HCT116 (cell line): ENCODE results near the gene C2orf81. TPM values are rescaled to one million over a fixed set of nuclear protein-coding genes. Genes with fewer than 3 reads are reported as not detected.

Experiments
- ATAC-seq: fragments of 200-7000 bp; cut with Tn5 transposase; 2 replicates; pipeline ENCODE4 v1.9.1; 2020; ENCODE audit warnings: mild to moderate bottlenecking, moderate library complexity
- BruUV-seq: library from RNA; stranded (reverse); fragments of 400-500 nt; replicated peaks from 2 replicates; lab custom pipeline; 2021; lab: Mats Ljungman, UMichigan
- CTCF ChIA-PET: fragments of 300-600 bp; sonication (Branson Sonifier 250); formaldehyde crosslinking; loops from one replicate; lab custom pipeline; 2021; ENCODE audit warnings: antibody characterized with exemption; lab: Charles Lee
- POLR2A ChIA-PET: fragments of 300-600, 350-600 bp; sonication (Branson Sonifier 250); formaldehyde crosslinking; loops from one replicate; lab custom pipeline; 2021; ENCODE audit warnings: antibody characterized with exemption; lab: Charles Lee
- RAD21 ChIA-PET, 2 experiments: fragments of 300-600 bp; sonication (Branson Sonifier 250); formaldehyde crosslinking; loops; one replicate each; lab custom pipeline; 2023; ENCODE audit warnings: low total read pairs in 2 of 2; ENCODE audit not compliant: uncharacterized antibody in 2 of 2, unreplicated experiment in 2 of 2, low non-redundant PET in 1 of 2; lab: Charles Lee
- DNase-seq: peaks from one replicate; pipeline ENCODE4 v3.0.0-alpha.2; 2010; ENCODE audit warnings: low read depth, low spot score
- H2AFZ ChIP-seq: fragments of 200-600 bp; shearing (Covaris generic), sonication (generic); 2 replicates; pipeline ENCODE4 v1.6.1; 2017; ENCODE audit warnings: low read depth, mixed run types, mixed read lengths, antibody characterized with exemption, low read length; ENCODE audit not compliant: poor library complexity, severe bottlenecking
- H3K27ac ChIP-seq: 2 replicates; pipeline ENCODE4 v1.5.1; 2012; ENCODE audit warnings: low read depth, low read length
- H3K27me3 ChIP-seq: fragments of 200-600 bp; sonication (generic); 2 replicates; pipeline ENCODE4 v1.6.1; 2016; ENCODE audit warnings: mixed run types, low read length, mixed read lengths; ENCODE audit not compliant: insufficient read depth
- H3K36me3 ChIP-seq, 2 experiments: fragments of 200-500 bp in 1 of 2; fragments of 200-600 bp in 1 of 2; sonication (Bioruptor generic) in 1 of 2; sonication (generic) in 1 of 2; 2 replicates each; pipeline versions ENCODE4 v1.5.1 to v1.6.1; 2014 to 2016; ENCODE audit warnings: low read length in 2 of 2, inconsistent platforms in 1 of 2, mixed read lengths in 1 of 2, mixed run types in 1 of 2; ENCODE audit not compliant: insufficient read depth in 2 of 2, control insufficient read depth in 1 of 2
- H3K4me1 ChIP-seq, 2 experiments: fragments of 200-600 bp in 1 of 2; sonication (generic) in 1 of 2; 2 replicates each; pipeline versions ENCODE4 v1.5.1 to v1.6.1; 2012 to 2017; ENCODE audit warnings: low read length in 2 of 2, inconsistent platforms in 1 of 2, mild to moderate bottlenecking in 1 of 2, mixed read lengths in 1 of 2, mixed run types in 1 of 2, moderate library complexity in 1 of 2; ENCODE audit not compliant: insufficient read depth in 2 of 2, control insufficient read depth in 1 of 2
- H3K4me2 ChIP-seq: fragments of 200-600 bp; sonication (generic); 2 replicates; pipeline ENCODE4 v1.6.1; 2017; ENCODE audit warnings: mixed run types, low read length, mixed read lengths
- H3K4me3 ChIP-seq, 2 experiments: fragments of 200-600 bp in 1 of 2; sonication (generic) in 1 of 2; replicated peaks in 1 of 2; 2 replicates each; pipeline ENCODE4 v1.5.1; 2011 to 2016; ENCODE audit warnings: low read length in 2 of 2, control low read depth in 1 of 2, low read depth in 1 of 2, mild to moderate bottlenecking in 1 of 2, mixed read lengths in 1 of 2, mixed run types in 1 of 2
- H3K79me2 ChIP-seq: fragments of 200-600 bp; sonication (generic); 2 replicates; pipeline ENCODE4 v1.6.1; 2017; ENCODE audit warnings: mild to moderate bottlenecking, mixed run types, low read length, moderate library complexity, mixed read lengths; ENCODE audit not compliant: insufficient read depth
- H3K9ac ChIP-seq: fragments of 200-600 bp; sonication (generic); 2 replicates; pipeline ENCODE4 v1.6.1; 2016; ENCODE audit warnings: low read length, mixed read lengths
- H3K9me2 ChIP-seq: fragments of 200-600 bp; sonication (generic), shearing (Covaris generic); 2 replicates; pipeline ENCODE4 v1.6.1; 2017; ENCODE audit warnings: mixed run types, mild to moderate bottlenecking, moderate library complexity; ENCODE audit not compliant: insufficient read depth
- H3K9me3 ChIP-seq, 2 experiments: fragments of 200-500 bp in 1 of 2; fragments of 200-600 bp in 1 of 2; sonication (Bioruptor generic) in 1 of 2; sonication (generic) in 1 of 2; 2 replicates each; pipeline ENCODE4 v1.6.1; 2014 to 2017; ENCODE audit warnings: low read length in 2 of 2, mixed read lengths in 2 of 2, inconsistent platforms in 1 of 2, low read depth in 1 of 2, mild to moderate bottlenecking in 1 of 2, mixed run types in 1 of 2, moderate library complexity in 1 of 2; ENCODE audit not compliant: control insufficient read depth in 1 of 2, insufficient read depth in 1 of 2
- H4K20me1 ChIP-seq: fragments of 200-600 bp; sonication (generic), shearing (Covaris generic); 2 replicates; pipeline ENCODE4 v1.6.1; 2017; ENCODE audit warnings: mixed run types, mild to moderate bottlenecking, moderate library complexity; ENCODE audit not compliant: insufficient read depth
- ATF3 ChIP-seq: IDR thresholded peaks from 2 replicates; pipeline ENCODE4 v1.6.1; 2012
- EGR1 ChIP-seq: IDR thresholded peaks from 2 replicates; pipeline ENCODE4 v1.6.1; 2012; ENCODE audit warnings: low read depth
- ELF1 ChIP-seq: IDR thresholded peaks from 2 replicates; pipeline ENCODE4 v1.6.1; 2012; ENCODE audit warnings: low read depth, borderline replicate concordance
- EZH2phosphoT487 ChIP-seq: fragments of 200-600 bp; IDR thresholded peaks from 2 replicates; pipeline ENCODE4 v1.6.1; 2018; ENCODE audit warnings: antibody characterized with exemption, borderline replicate concordance
- FOSL1 ChIP-seq: IDR thresholded peaks from 2 replicates; pipeline ENCODE4 v1.6.1; 2012; ENCODE audit warnings: low read depth
- JUND ChIP-seq: IDR thresholded peaks from 2 replicates; pipeline ENCODE4 v1.6.1; 2012
- POLR2A ChIP-seq: IDR thresholded peaks from 2 replicates; pipeline ENCODE4 v1.7.0; 2011; ENCODE audit warnings: borderline replicate concordance; ENCODE audit not compliant: insufficient read depth, insufficient read length; ENCODE audit errors: extremely low read depth
- POLR2AphosphoS5 ChIP-seq: IDR thresholded peaks from 2 replicates; pipeline ENCODE4 v1.6.1; 2011; ENCODE audit warnings: mild to moderate bottlenecking, low read depth, low read length, moderate library complexity
- RAD21 ChIP-seq: IDR thresholded peaks from 2 replicates; pipeline ENCODE4 v1.6.1; 2012; ENCODE audit warnings: low read depth, mild to moderate bottlenecking
- SRF ChIP-seq: IDR thresholded peaks from 2 replicates; pipeline ENCODE4 v1.6.1; 2012; ENCODE audit warnings: low read depth
- TCF7L2 ChIP-seq: IDR thresholded peaks from 2 replicates; pipeline ENCODE4 v1.7.0; 2011; ENCODE audit warnings: borderline replicate concordance, inconsistent platforms; ENCODE audit not compliant: insufficient read depth, insufficient read length; ENCODE audit errors: extremely low read depth
- ZFX ChIP-seq: fragments of 450-650 bp; IDR thresholded peaks from 2 replicates; pipeline ENCODE4 v1.6.1; 2017
- ZNF274 ChIP-seq: fragments of 200-500 bp; sonication (Bioruptor generic); IDR thresholded peaks from 2 replicates; pipeline ENCODE4 v1.6.1; 2014; ENCODE audit warnings: mild to moderate bottlenecking, low read depth, low read length, inconsistent platforms
- intact Hi-C: fragments of 100-400 bp; cut with micrococcal nuclease; formaldehyde crosslinking; loops from 2 replicates; pipeline ENCODE4 v1.10.0; 2022
- total RNA-seq: library from RNA; stranded (reverse); gene quantifications from one replicate; pipeline ENCODE4 v1.2.1, GENCODE V29; 2021; ENCODE audit not compliant: unreplicated experiment
- TF ChIP-seq, protein P1 (sequence below): IDR thresholded peaks from 2 replicates; pipeline ENCODE4 v1.6.1; 2011; ENCODE audit warnings: mild to moderate bottlenecking, low read length, moderate library complexity; ENCODE audit not compliant: insufficient replicate concordance; ENCODE audit errors: extremely low read depth
- TF ChIP-seq, protein P2 (sequence below), 3 experiments: fragments of 200-600 bp in 1 of 3; sonication (generic) in 1 of 3; IDR thresholded peaks in 2 of 3; conservative IDR thresholded peaks in 1 of 3; 2 replicates each; pipeline ENCODE4 v1.5.1; 2012 to 2017; ENCODE audit warnings: low read depth in 2 of 3, low read length in 2 of 3, antibody characterized with exemption in 1 of 3, borderline replicate concordance in 1 of 3, control low read depth in 1 of 3, mild to moderate bottlenecking in 1 of 3, mixed read lengths in 1 of 3, mixed run types in 1 of 3, moderate library complexity in 1 of 3; ENCODE audit not compliant: insufficient read depth in 1 of 3
- TF ChIP-seq, protein P3 (sequence below): IDR thresholded peaks from 2 replicates; pipeline ENCODE4 v1.6.1; 2012; ENCODE audit warnings: low read depth
- TF ChIP-seq, protein P4 (sequence below): IDR thresholded peaks from 2 replicates; pipeline ENCODE4 v1.6.1; 2012

The C2orf81 gene
- total RNA-seq, 1 experiment from 2014 or later = 6.5 TPM

DNA sequence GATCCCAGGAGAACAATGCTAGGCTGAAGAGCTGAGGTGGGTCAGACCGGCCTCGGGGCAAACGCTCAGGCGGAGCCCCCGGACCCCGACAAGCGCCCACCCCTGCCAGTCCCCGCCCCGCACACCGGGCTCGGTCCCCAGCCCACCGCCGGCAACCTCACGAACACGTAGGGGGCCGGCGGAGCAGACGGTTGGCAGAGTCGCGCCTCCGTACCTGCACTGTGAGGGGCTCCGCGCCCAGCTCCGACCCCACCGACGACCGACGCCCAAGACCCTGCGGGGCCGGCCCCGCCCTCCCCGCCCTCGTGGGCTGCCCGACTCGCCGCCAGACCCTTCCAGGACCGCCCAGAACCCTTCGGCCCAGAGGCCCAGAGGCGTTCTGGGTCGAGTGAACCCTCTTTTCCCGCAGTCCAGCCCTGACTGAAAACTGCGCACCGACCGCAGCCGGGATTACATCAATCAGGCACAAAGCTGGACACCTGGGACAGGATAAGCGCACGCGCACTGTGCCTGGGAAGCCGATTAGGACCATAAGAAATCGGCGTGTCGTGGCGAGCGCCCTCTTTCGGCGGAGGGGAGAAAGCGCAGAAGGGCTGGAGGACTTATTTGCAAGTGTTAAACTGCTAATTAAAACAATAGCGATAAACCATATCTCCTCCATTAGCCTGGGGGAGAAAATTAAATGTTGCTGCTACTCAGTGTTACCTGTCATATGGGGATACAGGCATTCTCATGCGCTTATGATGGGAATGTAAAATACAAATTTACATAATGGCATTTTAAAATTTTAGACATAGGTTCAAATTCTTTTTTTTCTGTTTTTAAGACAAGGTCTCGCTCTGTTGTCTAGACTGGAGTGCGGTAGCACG, 29.6 kb downstream of the C2orf81 start:
- Histone ChIP-seq H3K9me2 (no peaks in the 10 kb centered on the region), H2AFZ (peak overlapping the region; percentile 100), H3K27me3 (no peaks in the 10 kb centered on the region), H3K9me3 (no peaks in the 10 kb centered on the region), H3K27ac (peak overlapping the region; percentile 69), H3K4me2 (peak overlapping the region; percentile 94), H3K9ac (peak overlapping the region; percentile 81), H3K36me3 (no peaks in the 10 kb centered on the region), H3K79me2 (peaks cover 46% of the 10 kb centered on the region), H3K4me1 (peaks cover 5 to 17% of the 10 kb centered on the region in 2 experiments; a peak in 3 of 4 replicates), H3K4me3 (peak overlapping the region; percentile 93 to 95), H4K20me1 (no peaks in the 10 kb centered on the region)
- DNase-seq (peak; percentile 88), ATAC-seq (peak; percentile 85)
- ChIA-PET POLR2A (interaction anchor here (0.6 to 1.8 kb wide), 5 partner anchors 9 to 88 kb away, joined by 3 to 6 read pairs (median 3); partner anchors contain the start of gene INO80B), CTCF (interaction anchor here (0.8 to 3.1 kb wide), 11 partner anchors 9 to 712 kb away, joined by 3 to 18 read pairs (median 4); no protein-coding TSS in a partner anchor), RAD21 (no interaction called here)
- no TSS peak for BruUV-seq
- intact Hi-C loops = loop anchor here (2.0 to 5.0 kb wide), 2 partner anchors 55 to 125 kb away; no protein-coding TSS in a partner anchor
- TF ChIP-seq, protein P1, sequence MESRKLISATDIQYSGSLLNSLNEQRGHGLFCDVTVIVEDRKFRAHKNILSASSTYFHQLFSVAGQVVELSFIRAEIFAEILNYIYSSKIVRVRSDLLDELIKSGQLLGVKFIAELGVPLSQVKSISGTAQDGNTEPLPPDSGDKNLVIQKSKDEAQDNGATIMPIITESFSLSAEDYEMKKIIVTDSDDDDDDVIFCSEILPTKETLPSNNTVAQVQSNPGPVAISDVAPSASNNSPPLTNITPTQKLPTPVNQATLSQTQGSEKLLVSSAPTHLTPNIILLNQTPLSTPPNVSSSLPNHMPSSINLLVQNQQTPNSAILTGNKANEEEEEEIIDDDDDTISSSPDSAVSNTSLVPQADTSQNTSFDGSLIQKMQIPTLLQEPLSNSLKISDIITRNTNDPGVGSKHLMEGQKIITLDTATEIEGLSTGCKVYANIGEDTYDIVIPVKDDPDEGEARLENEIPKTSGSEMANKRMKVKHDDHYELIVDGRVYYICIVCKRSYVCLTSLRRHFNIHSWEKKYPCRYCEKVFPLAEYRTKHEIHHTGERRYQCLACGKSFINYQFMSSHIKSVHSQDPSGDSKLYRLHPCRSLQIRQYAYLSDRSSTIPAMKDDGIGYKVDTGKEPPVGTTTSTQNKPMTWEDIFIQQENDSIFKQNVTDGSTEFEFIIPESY = no peak
- TF ChIP-seq ZNF274 (no peak), POLR2AphosphoS5 (peak; percentile 70; the same call in 1 of the 2 replicates), ZFX (no peak), RAD21 (peak; percentile 51; the same call in 1 of the 2 replicates), SRF (0 out of 2 replicates have a peak, but pooled peaks have one; percentile 16), POLR2A (peak; percentile 47), FOSL1 (no peak), EGR1 (no peak), TCF7L2 (no peak), JUND (no peak), ELF1 (no peak), EZH2phosphoT487 (no peak), ATF3 (no peak)
- TF ChIP-seq, protein P2, sequence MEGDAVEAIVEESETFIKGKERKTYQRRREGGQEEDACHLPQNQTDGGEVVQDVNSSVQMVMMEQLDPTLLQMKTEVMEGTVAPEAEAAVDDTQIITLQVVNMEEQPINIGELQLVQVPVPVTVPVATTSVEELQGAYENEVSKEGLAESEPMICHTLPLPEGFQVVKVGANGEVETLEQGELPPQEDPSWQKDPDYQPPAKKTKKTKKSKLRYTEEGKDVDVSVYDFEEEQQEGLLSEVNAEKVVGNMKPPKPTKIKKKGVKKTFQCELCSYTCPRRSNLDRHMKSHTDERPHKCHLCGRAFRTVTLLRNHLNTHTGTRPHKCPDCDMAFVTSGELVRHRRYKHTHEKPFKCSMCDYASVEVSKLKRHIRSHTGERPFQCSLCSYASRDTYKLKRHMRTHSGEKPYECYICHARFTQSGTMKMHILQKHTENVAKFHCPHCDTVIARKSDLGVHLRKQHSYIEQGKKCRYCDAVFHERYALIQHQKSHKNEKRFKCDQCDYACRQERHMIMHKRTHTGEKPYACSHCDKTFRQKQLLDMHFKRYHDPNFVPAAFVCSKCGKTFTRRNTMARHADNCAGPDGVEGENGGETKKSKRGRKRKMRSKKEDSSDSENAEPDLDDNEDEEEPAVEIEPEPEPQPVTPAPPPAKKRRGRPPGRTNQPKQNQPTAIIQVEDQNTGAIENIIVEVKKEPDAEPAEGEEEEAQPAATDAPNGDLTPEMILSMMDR (IDR thresholded peaks at IDR 0.05 in 2 of 3, conservative IDR thresholded peaks at IDR 0.05 in 1 of 3; ENCODE audit: borderline replicate concordance in 1 of 3, insufficient read depth in 1 of 3, low read depth in 2 of 3, low read length in 2 of 3) = peak; percentile 81 to 99 (median 96)
- TF ChIP-seq, protein P3, sequence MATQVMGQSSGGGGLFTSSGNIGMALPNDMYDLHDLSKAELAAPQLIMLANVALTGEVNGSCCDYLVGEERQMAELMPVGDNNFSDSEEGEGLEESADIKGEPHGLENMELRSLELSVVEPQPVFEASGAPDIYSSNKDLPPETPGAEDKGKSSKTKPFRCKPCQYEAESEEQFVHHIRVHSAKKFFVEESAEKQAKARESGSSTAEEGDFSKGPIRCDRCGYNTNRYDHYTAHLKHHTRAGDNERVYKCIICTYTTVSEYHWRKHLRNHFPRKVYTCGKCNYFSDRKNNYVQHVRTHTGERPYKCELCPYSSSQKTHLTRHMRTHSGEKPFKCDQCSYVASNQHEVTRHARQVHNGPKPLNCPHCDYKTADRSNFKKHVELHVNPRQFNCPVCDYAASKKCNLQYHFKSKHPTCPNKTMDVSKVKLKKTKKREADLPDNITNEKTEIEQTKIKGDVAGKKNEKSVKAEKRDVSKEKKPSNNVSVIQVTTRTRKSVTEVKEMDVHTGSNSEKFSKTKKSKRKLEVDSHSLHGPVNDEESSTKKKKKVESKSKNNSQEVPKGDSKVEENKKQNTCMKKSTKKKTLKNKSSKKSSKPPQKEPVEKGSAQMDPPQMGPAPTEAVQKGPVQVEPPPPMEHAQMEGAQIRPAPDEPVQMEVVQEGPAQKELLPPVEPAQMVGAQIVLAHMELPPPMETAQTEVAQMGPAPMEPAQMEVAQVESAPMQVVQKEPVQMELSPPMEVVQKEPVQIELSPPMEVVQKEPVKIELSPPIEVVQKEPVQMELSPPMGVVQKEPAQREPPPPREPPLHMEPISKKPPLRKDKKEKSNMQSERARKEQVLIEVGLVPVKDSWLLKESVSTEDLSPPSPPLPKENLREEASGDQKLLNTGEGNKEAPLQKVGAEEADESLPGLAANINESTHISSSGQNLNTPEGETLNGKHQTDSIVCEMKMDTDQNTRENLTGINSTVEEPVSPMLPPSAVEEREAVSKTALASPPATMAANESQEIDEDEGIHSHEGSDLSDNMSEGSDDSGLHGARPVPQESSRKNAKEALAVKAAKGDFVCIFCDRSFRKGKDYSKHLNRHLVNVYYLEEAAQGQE = no peak
- TF ChIP-seq, protein P4, sequence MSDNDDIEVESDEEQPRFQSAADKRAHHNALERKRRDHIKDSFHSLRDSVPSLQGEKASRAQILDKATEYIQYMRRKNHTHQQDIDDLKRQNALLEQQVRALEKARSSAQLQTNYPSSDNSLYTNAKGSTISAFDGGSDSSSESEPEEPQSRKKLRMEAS = peak; percentile 65; the same call in 1 of the 2 replicates
